ENCODE results near the gene MSH6.

DNA sequence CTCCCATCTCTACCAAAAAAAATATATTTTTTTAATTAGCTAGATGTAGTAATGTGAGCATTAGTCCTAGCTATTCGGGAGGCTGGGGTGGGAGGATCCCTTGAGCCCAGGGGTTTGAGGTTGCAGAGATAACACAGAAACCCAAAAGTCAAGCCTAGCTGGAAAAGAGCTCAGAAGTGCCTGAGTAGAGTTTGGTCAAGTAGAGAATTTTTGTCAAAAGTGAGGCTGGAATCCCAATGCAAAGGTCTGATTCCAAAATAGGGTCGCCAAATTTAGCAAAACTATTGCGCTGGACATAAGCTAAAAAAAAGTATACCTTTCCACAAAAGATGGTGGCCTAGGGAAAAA, 15.5 kb upstream of the MSH6 start:
- TF ChIP-seq SMC3 (conservative IDR thresholded peaks at IDR 0.05; ENCODE audit: poor library complexity), result no peak
- TF ChIP-seq MXI1 (conservative IDR thresholded peaks at IDR 0.05; ENCODE audit: poor library complexity, severe bottlenecking), result no peak
- TF ChIP-seq EZH2 (IDR thresholded peaks at IDR 0.05; ENCODE audit: borderline replicate concordance, insufficient read depth, low read length, poor library complexity, severe bottlenecking), result no peak
- TF ChIP-seq, protein P1, sequence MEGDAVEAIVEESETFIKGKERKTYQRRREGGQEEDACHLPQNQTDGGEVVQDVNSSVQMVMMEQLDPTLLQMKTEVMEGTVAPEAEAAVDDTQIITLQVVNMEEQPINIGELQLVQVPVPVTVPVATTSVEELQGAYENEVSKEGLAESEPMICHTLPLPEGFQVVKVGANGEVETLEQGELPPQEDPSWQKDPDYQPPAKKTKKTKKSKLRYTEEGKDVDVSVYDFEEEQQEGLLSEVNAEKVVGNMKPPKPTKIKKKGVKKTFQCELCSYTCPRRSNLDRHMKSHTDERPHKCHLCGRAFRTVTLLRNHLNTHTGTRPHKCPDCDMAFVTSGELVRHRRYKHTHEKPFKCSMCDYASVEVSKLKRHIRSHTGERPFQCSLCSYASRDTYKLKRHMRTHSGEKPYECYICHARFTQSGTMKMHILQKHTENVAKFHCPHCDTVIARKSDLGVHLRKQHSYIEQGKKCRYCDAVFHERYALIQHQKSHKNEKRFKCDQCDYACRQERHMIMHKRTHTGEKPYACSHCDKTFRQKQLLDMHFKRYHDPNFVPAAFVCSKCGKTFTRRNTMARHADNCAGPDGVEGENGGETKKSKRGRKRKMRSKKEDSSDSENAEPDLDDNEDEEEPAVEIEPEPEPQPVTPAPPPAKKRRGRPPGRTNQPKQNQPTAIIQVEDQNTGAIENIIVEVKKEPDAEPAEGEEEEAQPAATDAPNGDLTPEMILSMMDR (IDR thresholded peaks at IDR 0.05; ENCODE audit: poor library complexity, severe bottlenecking), result no peak

Measured in neural cell (in vitro differentiated cells).